Measurements from ENCODE around the gene OST4.
A peak's percentile ranks its signal among the peaks of the same experiment; 100 is the strongest.

The OST4 gene

GRCh38 chr2:27040282-27040681, 31.2 kb downstream of the OST4 start:
- no peak overlapping the region for H3K4me3 ChIP-seq (replicated peaks; ENCODE audit: low read depth, low read length)
- no peak for TF ChIP-seq CTCF (IDR thresholded peaks at IDR 0.05; ENCODE audit: low read length, missing control alignments)

GRCh38 chr2:27039871-27040270, 31.6 kb downstream of the OST4 start:
- H3K4me3 ChIP-seq (replicated peaks; ENCODE audit: low read depth, low read length): no peak overlapping the region
- no peak for TF ChIP-seq CTCF (IDR thresholded peaks at IDR 0.05; ENCODE audit: low read length, missing control alignments)
- no peak for DNase-seq (ENCODE audit: low read depth)

More at GRCh38 chr2:27040282-27040681, 31.2 kb downstream of the OST4 start:
- no peak for DNase-seq (ENCODE audit: low read depth)

- no peak for TF ChIP-seq CTCF (IDR thresholded peaks at IDR 0.05; ENCODE audit: low read length, missing control alignments)
- no peak overlapping the region for H3K4me3 ChIP-seq (replicated peaks; ENCODE audit: low read depth, low read length)
- no peak for DNase-seq (ENCODE audit: low read depth)
Measured at GRCh38 chr2:27039426-27039825, 32.0 kb downstream of the OST4 start.

- DNase-seq (ENCODE audit: low read depth): no peak
Measured at GRCh38 chr2:27038631-27039339, 32.7 kb downstream of the OST4 start.

GRCh38 chr2:27038012-27038411, 33.4 kb downstream of the OST4 start:
- no peak overlapping the region for H3K4me3 ChIP-seq (replicated peaks; ENCODE audit: low read depth, low read length)
- TF ChIP-seq CTCF (IDR thresholded peaks at IDR 0.05; ENCODE audit: low read length, missing control alignments): no peak
- no peak for DNase-seq (ENCODE audit: low read depth)

More at GRCh38 chr2:27038631-27039339, 32.7 kb downstream of the OST4 start:
- H3K4me3 ChIP-seq (replicated peaks; ENCODE audit: low read depth, low read length): no peak overlapping the region
- no peak for TF ChIP-seq CTCF (IDR thresholded peaks at IDR 0.05; ENCODE audit: low read length, missing control alignments)

- TF ChIP-seq CTCF (IDR thresholded peaks at IDR 0.05; ENCODE audit: low read length, missing control alignments): no peak
- H3K4me3 ChIP-seq (replicated peaks; ENCODE audit: low read depth, low read length): peak overlapping the region; percentile 98
- no peak for DNase-seq (ENCODE audit: low read depth)
Measured at GRCh38 chr2:27033253-27033852, 38.1 kb downstream of the OST4 start.
